Muscle of leg (tissue), 16 donors: Measurements from ENCODE around the gene METTL22. TPM values are rescaled to one million over a fixed set of nuclear protein-coding genes. Genes with fewer than 3 reads are reported as not detected.

Experiments used
- DNase-seq: peaks from one replicate; pipeline ENCODE4 v3.0.0; 2013
- H3K27ac ChIP-seq: one replicate; pipeline ENCODE4 v1.5.1; 2013; ENCODE audit warnings: mild to moderate bottlenecking, low read length, control low read depth
- H3K27me3 ChIP-seq: one replicate; pipeline ENCODE4 v1.6.1; 2013; ENCODE audit warnings: low read length; ENCODE audit not compliant: control insufficient read depth, insufficient read depth
- H3K36me3 ChIP-seq: one replicate; pipeline ENCODE4 v1.6.1; 2013; ENCODE audit warnings: low read length; ENCODE audit not compliant: control insufficient read depth, insufficient read depth
- H3K4me1 ChIP-seq: one replicate; pipeline ENCODE4 v1.6.1; 2013; ENCODE audit warnings: low read length; ENCODE audit not compliant: control insufficient read depth, insufficient read depth
- H3K4me3 ChIP-seq: one replicate; pipeline ENCODE4 v1.5.1; 2013; ENCODE audit warnings: low read length, control low read depth
- H3K9me3 ChIP-seq: replicated peaks from 2 replicates; pipeline ENCODE4 v1.6.1; 2013; ENCODE audit warnings: low read depth, low read length; ENCODE audit not compliant: control insufficient read depth
- WGBS: methylation state at CpG from one replicate; pipeline ENCODE4 v1.1.5; 2013; ENCODE audit warnings: missing lambda C conversion rate; ENCODE audit not compliant: insufficient coverage; 5-methylcytosine and 5-hydroxymethylcytosine counted together
- long read RNA-seq, 11 donors: transcript quantifications; one replicate each; lab custom pipeline, GENCODE V29; 2026
- polyA plus RNA-seq, 8 donors: library from polyadenylated mRNA; unstranded; fragments of 120-200 nt; gene quantifications; one replicate each; pipeline versions ENCODE4 v1.2.1 to v1.2.3, GENCODE V29; 2013; ENCODE audit warnings: inconsistent platforms in 1 of 8, low replicate concordance in 1 of 8; ENCODE audit not compliant: insufficient read length in 8 of 8, insufficient read depth in 1 of 8
- total RNA-seq: library from RNA; stranded (reverse); fragments of 120-200 nt; gene quantifications from one replicate; pipeline ENCODE4 v1.2.4, GENCODE V29; 2013

The METTL22 gene, protein sequence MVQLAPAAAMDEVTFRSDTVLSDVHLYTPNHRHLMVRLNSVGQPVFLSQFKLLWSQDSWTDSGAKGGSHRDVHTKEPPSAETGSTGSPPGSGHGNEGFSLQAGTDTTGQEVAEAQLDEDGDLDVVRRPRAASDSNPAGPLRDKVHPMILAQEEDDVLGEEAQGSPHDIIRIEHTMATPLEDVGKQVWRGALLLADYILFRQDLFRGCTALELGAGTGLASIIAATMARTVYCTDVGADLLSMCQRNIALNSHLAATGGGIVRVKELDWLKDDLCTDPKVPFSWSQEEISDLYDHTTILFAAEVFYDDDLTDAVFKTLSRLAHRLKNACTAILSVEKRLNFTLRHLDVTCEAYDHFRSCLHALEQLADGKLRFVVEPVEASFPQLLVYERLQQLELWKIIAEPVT
- 18.6 TPM for total RNA-seq
- polyA plus RNA-seq, result 10 to 100 TPM; 12.6 to 22.8 (median 16.5) TPM
- long read RNA-seq, donor 1, result 0 reads
- long read RNA-seq, donor 2, result 0 reads
- long read RNA-seq, donor 3, full-length matches to known transcripts, result 3 of 3 reads
- long read RNA-seq, donor 3, partial matches to known transcripts, result 0 of 3 reads
- long read RNA-seq, donor 3, other reads (novel, unspliced or antisense), result 0 of 3 reads
- long read RNA-seq, donor 4, result 0 reads
- long read RNA-seq, donor 5, full-length matches to known transcripts, result 3 of 3 reads
- long read RNA-seq, donor 5, partial matches to known transcripts, result 0 of 3 reads
- long read RNA-seq, donor 5, other reads (novel, unspliced or antisense), result 0 of 3 reads
- long read RNA-seq, donor 6, full-length matches to known transcripts, result 12 of 12 reads
- long read RNA-seq, donor 6, partial matches to known transcripts, result 0 of 12 reads
- long read RNA-seq, donor 6, other reads (novel, unspliced or antisense), result 0 of 12 reads
- long read RNA-seq, donor 7, full-length matches to known transcripts, result 3 of 3 reads
- long read RNA-seq, donor 7, partial matches to known transcripts, result 0 of 3 reads
- long read RNA-seq, donor 7, other reads (novel, unspliced or antisense), result 0 of 3 reads
- long read RNA-seq, donor 8, full-length matches to known transcripts, result 1 of 1 reads
- long read RNA-seq, donor 8, partial matches to known transcripts, result 0 of 1 reads
- long read RNA-seq, donor 8, other reads (novel, unspliced or antisense), result 0 of 1 reads
- long read RNA-seq, donor 9, full-length matches to known transcripts, result 4 of 4 reads
- long read RNA-seq, donor 9, partial matches to known transcripts, result 0 of 4 reads
- long read RNA-seq, donor 9, other reads (novel, unspliced or antisense), result 0 of 4 reads
- long read RNA-seq, donor 10, partial matches to known transcripts, result 0 of 1 reads
- long read RNA-seq, donor 10, other reads (novel, unspliced or antisense), result 0 of 1 reads
- long read RNA-seq, donor 11, full-length matches to known transcripts, result 5 of 5 reads
- long read RNA-seq, donor 11, partial matches to known transcripts, result 0 of 5 reads
- long read RNA-seq, donor 11, other reads (novel, unspliced or antisense), result 0 of 5 reads

DNA sequence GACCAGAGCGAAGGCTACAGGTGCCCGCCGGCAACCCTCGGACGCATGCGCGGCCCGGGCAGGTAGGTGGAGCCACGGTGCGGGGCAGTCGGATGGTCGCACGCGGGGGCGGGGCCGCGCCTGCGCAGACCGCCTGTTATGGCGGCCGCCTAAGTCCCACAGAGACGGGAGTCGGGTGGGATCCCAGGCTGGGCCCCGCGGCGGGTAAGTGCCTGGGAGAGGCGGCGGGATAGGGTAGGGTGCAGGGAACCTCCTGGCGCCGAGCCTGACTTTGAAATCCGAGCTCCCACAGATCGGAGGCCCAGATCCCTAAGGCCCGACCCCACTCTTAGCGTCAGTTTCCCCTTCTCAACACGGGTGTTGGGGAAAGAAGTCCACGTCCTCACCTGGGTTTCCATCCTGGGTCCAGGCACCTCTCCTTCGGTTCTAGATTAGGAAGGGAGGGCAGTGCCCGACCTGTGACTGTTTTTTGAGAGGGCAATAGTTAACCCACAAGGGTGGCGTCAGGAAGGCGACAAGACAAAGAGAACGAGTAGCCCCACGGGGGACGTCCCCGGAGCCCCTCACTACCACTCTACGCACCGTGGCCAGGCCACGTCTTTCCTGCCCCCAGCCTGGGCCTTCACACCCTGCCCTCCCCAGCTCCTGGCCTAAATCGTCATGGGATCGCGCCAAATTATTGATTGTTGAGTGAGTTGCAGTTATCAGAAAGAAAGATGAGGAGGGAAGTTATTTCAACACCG lies at the start of gene METTL22:
Gene METTL22, plus strand, starts transcription at position 127 of the 743 bp plus-strand sequence. CDS start 3,968 bp downstream, outside the sequence.
- Histone ChIP-seq H3K27me3 (peaks cover 9% of the 10 kb centered on the region), H3K4me1 (peaks cover 5% of the 10 kb centered on the region), H3K36me3 (peaks cover 17% of the 10 kb centered on the region), H3K27ac (peak within 1 kb of the TSS; percentile 90), H3K9me3 (no peaks in the 10 kb centered on the region), H3K4me3 (peak within 1 kb of the TSS; percentile 100)
- under 1% methylated on average over 29 of the region's 51 CpGs for WGBS
- DNase-seq, result peak; percentile 93

DNA sequence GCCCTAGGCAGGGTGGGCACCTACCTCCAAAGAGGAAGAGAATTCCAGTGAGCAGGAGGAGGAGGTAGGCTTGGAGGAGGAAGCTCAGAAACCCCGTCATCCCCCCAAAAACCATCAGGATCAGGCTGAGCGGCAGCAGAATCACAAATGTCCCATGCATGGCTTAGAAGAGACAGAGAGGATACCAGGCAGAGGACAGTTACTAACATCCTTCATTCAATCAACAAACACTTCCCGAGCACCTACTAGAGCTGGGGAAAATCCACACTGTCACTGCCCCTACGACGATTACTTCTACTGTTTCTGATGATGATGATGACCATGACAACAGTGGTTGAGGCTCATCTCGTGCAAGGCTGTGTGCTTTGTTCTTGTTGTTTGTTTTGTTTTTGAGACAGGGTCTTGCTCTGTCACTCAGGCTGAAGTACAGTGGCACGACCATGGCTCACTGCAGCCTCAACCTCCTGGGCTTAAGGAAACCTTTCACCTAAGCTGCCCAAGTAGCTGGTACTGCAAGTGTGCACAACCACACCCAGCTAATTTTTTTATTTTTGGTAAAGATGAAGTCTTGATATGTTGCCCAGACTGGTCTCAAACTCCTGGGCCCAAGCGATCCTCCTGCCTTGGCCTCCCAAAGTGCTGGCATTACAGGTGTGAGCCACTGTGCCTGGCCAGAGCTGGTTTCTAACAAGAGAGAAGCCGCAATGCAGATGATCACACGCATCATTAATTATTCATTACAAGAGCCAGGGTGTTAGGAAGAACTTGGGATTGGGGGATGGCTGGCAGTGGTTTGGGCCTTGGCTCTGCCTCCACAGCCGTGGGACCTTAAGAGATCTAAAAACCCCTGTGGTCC lies 49.2 kb upstream of the METTL22 start:
- 100% methylated on average over 1 of the region's 11 CpGs for WGBS
- Histone ChIP-seq H3K4me1 (peaks cover 4% of the 10 kb centered on the region), H3K9me3 (no peaks in the 10 kb centered on the region), H3K27ac (no peak overlapping the region), H3K27me3 (peaks cover 19% of the 10 kb centered on the region), H3K4me3 (no peak overlapping the region), H3K36me3 (no peaks in the 10 kb centered on the region)
- DNase-seq, result no peak

DNA sequence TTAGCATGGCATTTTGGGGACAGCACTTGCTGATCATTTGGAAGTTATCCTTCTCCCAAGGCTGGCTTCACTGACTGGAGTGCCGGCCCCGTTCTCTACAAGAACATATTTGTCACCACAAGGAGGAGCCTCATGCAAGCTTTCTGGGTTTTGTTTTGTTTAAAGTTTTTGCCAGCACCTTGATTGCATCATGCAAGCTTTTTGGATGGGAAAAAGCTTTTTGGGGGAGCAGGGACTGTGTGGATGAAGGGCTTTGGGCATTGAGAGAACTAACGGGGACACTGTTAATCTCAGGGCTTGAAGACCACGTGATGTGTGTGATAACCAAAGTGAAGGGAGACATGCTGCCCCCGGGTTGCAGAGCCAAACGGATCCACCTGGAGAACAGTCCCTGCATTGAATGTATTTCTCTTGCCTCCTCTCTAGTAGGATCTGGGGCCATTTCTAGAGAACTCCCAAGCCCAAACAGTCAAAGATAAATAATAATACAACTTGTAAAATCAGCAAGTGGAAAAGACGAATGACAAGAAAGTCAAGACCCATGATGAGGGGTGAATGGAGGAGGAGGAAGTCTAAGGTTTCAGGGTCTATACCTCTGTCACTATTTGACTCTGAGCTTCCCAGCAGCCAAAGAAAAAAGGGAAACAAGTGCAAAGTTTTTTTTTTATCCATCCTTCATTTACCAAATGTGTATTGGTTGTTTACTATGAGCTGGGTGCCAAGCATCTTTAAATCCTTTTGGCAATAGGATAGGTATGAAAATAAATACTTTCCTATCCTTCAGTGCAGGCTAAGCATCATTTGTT lies 48.4 kb upstream of the METTL22 start:
- no peak overlapping the region for H3K27ac ChIP-seq
- H3K4me3 ChIP-seq, result no peak overlapping the region
- H3K27me3 ChIP-seq, result peaks cover 19% of the 10 kb centered on the region
- peaks cover 4% of the 10 kb centered on the region for H3K4me1 ChIP-seq
- WGBS, result no CpG with 5 or more reads among the region's 7 CpGs
- H3K9me3 ChIP-seq, result no peaks in the 10 kb centered on the region
- DNase-seq, result peak; percentile 55
- no peaks in the 10 kb centered on the region for H3K36me3 ChIP-seq

DNA sequence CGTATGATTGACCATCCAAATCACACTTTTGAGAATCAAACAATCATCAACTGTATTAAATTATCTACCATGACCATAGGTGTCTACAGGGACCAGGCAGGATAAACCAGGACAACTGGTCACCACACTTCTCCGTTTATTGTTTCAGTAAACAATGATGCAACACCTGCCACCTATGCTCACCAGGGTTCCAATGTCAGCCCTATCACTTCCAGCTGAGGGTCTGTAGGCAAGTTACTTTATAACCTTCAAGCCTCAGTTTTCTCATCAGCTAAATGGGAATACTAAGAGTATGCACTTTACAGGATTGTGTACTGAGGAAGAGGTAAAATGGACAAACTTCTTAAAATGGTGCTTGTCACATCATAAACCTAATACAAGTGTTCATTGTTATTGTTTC lies 46.1 kb upstream of the METTL22 start:
- Histone ChIP-seq H3K27ac (no peak overlapping the region), H3K9me3 (no peaks in the 10 kb centered on the region), H3K27me3 (peaks cover 10% of the 10 kb centered on the region), H3K36me3 (no peaks in the 10 kb centered on the region), H3K4me3 (no peak overlapping the region), H3K4me1 (no peaks in the 10 kb centered on the region)
- 58% methylated on average over 2 of the region's 2 CpGs for WGBS
- DNase-seq, result no peak

DNA sequence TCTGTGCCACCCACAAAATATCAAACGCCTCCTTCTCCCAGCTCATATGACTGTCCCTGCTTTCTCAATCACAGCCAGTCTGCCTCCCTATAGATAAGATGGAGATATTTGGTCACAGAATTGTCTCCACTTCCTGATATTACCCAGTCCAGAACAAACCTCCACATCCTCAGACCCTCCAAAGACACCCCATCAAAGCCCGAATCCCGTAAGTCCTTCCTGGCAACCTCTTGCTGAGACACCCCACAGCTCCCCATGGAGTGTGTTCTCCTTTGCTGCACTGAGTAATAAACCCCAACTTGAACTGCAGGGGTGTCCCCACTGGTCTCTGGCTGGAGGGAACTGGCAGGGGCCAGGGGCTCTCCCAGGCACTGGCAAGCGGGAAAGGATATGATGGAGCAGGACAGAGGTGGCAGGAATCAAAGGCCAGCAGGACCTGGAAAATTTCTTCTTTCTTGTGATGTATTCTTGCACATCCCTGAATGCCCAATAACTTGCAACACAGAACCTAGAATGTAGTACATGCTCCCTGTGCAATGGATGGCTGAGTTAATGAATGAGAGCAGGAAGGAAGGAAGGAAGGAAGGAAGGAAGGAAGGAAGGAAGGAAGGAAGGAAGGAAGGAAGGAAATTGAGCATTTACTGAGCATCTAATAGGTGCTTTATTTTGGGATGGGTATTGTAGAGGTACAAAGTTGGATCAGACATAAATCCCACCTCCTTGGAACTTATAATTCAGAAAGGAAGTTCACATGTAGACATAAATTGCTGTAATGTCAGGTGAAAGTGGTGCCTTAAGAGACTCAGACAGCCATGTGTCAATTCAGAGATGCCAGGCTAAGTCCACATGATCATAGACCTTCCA lies 45.1 kb upstream of the METTL22 start:
- Histone ChIP-seq H3K36me3 (no peaks in the 10 kb centered on the region), H3K27me3 (peaks cover 8% of the 10 kb centered on the region), H3K9me3 (no peaks in the 10 kb centered on the region), H3K4me3 (no peak overlapping the region), H3K27ac (no peak overlapping the region), H3K4me1 (no peaks in the 10 kb centered on the region)
- 66% methylated on average over 3 of the region's 4 CpGs for WGBS
- DNase-seq, result no peak

DNA sequence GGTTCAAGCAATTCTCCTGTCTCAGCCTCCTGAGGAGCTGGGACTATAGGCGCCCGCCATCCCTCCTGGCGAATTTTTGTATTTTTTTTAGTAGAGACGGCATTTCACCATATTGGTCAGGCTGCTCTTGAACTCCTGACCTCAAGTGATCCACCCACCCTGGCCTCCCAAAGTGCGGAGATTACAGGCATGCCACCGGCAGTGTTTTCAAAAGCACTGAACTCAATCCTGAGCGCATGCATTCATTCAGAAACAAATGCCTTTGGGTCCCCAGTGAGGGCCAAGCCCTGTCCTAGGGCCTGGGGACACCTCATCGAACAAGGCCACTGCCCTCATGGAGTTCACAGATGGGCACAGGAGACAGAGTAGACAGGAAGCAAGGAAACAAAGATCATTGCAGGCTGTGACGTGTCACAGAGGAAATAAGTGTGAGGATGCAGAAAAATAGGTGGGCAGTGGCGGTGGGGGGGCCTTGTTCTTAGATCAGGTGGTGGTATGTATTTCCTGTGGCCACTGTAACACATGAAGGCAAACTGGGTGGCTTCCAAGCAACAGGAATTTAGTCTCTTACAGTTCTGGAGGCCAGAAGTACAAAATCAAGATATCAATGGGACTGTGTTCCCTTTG lies 43.7 kb upstream of the METTL22 start:
- peaks cover 3% of the 10 kb centered on the region for H3K27me3 ChIP-seq
- WGBS, result 76% methylated on average over 7 of the region's 10 CpGs
- no peak overlapping the region for H3K27ac ChIP-seq
- H3K4me1 ChIP-seq, result no peaks in the 10 kb centered on the region
- DNase-seq, result no peak
- no peaks in the 10 kb centered on the region for H3K9me3 ChIP-seq
- H3K36me3 ChIP-seq, result no peaks in the 10 kb centered on the region
- H3K4me3 ChIP-seq, result no peak overlapping the region

DNA sequence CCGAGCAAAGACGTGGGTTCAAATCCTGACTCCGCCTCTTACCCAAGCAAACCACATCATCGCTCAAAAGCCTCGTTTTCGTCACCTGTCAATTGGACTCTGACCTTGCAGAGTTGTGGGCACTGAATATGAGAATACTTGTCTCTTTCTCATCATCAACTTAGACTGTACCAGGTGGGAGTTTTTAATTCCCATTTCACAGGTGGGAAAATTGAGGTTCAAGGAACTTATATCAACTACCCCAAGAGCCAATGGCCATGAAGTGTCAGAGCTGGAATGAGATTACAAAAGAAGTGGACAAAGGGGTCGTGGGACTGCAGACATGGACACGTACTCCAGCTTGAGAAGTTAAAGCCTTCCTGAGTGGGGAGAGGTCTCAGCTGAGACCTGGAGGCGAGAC lies 41.9 kb upstream of the METTL22 start:
- Histone ChIP-seq H3K27me3 (peaks cover 3% of the 10 kb centered on the region), H3K4me3 (no peak overlapping the region), H3K4me1 (no peaks in the 10 kb centered on the region), H3K36me3 (no peaks in the 10 kb centered on the region), H3K27ac (no peak overlapping the region), H3K9me3 (no peaks in the 10 kb centered on the region)
- WGBS, result 65% methylated on average over 3 of the region's 9 CpGs
- DNase-seq, result no peak
